Activated gamma-delta T cell treated with Interleukin-2 at 50 U/mL for 16 hours (primary cell): Measurements from ENCODE around the gene CD37.

ENCODE experiments used
- DNase-seq: peaks from one replicate; pipeline ENCODE4 v3.0.0-alpha.2; 2020

The CD37 gene

GRCh38 chr19:49383599-49383998 lies 48.4 kb downstream of the CD37 start:
- no peak for DNase-seq

GRCh38 chr19:49387936-49388372 lies 52.7 kb downstream of the CD37 start, which contains the start of gene KASH5:
Gene KASH5, plus strand, starts transcription at chr19:49388249. Its CDS starts 2,635 bp downstream, at chr19:49390884.
- DNase-seq: peak; percentile 78

DNA sequence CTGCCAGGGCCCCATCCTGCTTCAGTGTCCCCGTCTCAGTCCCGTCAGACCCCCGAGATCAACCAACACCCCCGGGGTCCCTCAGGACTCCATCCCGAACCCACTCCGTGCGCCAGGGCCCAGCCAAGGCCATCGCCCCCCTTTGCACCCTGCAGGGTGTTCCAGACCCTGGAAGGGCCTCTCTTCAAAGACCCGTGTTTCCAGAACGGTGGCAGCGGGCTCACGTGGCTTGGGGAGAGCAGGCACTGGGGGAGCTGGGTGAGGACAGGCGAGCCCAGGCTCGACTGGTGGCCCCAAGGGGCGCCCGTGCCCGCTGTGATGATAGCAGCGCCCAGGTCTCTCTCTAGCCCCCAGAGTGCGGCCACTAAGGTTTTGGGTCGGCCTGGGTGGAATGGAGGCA lies 54.2 kb downstream of the CD37 start:
- no peak for DNase-seq
